Measurements from ENCODE around the gene ZC3HAV1.
A peak's percentile ranks its signal among the peaks of the same experiment; 100 is the strongest.
"Not testable (repeated sequence)": the region's sequence is repeated elsewhere in the genome, so short reads cannot be mapped to it uniquely, and the experiment has no call there.

Gene ZC3HAV1

GRCh38 chr7:139043823-139044812 lies 65.4 kb downstream of the ZC3HAV1 start:
- no peak overlapping the region for H3K4me3 ChIP-seq (ENCODE audit: low read length)
- TF ChIP-seq ZNF274 (IDR thresholded peaks at IDR 0.05; ENCODE audit: low read depth, low read length): no peak

DNA sequence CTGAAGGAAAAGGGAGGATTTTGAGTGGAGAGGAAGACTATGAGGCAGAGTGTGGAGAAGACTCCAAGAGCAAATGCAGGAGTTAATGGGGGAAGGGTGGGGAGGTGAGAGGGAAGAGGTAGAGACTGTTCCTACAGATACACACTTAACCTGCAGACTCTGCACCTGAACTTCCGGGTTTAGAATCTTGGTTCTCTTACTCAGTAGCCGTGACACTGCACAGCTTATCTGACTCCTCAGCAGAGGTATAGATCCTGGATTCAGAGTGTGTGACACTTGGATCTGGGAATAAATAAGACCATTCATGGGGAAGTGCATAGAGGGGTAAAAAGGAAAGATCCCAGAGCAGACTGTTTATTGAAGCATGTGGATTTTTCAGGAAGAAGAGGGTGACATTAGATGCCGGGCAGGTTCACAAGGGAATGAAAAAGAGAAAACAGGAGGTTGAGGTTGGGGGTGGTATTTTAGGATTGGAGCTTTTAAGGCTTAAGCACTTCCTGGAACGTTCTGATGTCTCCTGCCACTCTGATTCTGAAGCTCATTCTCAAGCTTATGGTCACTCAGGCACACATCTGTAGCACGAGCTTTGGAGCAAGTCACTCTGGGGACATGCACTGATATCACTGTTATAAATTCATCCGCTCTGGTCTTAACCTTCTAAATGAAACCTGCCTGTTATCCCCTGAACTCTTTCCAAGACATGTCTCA lies 68.0 kb downstream of the ZC3HAV1 start:
- TF ChIP-seq ZNF274 (IDR thresholded peaks at IDR 0.05; ENCODE audit: low read depth, low read length): no peak
- no peak overlapping the region for H3K4me3 ChIP-seq (ENCODE audit: low read length)

DNA sequence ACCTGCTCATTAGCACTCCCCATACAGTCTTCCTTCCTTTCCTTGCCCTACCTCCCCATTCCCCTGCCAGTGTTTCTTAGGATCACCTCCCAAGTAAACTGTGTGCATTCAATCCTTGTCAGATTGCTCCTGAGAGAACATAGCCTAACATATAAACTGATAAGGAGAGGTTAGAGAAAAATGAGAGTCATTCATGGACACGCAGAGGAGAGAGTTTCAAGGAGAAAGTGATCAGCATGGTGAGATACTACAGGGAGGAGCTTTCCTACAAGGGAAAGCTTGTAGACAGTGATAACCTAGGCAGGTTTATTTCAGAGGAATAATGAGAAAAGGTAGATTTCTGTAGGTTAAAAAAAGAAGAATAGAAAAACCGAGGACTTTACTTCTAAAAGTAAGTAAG lies 70.8 kb downstream of the ZC3HAV1 start:
- no peak overlapping the region for H3K4me3 ChIP-seq (ENCODE audit: low read length)
- TF ChIP-seq ZNF274 (IDR thresholded peaks at IDR 0.05; ENCODE audit: low read depth, low read length): no peak

DNA sequence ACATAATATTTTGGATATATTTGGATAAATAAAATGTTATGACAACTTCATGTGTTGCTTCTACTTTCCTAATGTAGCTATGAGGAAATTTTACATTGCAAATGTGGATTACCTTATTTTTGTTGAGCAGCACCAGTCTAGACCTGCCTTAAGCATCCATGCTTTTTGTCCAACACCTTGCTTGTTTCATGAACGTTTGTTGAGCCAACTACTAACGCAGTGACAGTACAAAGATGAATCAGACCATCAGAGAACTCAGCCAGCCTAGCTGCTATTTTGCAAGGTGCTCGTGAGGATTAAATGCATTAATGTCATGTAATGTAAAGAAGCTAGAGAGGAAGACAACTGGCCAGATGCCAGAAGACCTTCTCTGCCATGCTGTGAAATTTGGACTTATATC lies 72.6 kb downstream of the ZC3HAV1 start:
- no peak for TF ChIP-seq ZNF274 (IDR thresholded peaks at IDR 0.05; ENCODE audit: low read depth, low read length)
- no peak overlapping the region for H3K4me3 ChIP-seq (ENCODE audit: low read length)

GRCh38 chr7:139035586-139036353 lies 73.8 kb downstream of the ZC3HAV1 start, which contains the start of gene ZC3HAV1L:
ZC3HAV1L (minus strand) TSS chr7:139036042; CDS start chr7:139036017, 25 bp downstream.
- no peak for TF ChIP-seq ZNF274 (IDR thresholded peaks at IDR 0.05; ENCODE audit: low read depth, low read length)
- H3K4me3 ChIP-seq (ENCODE audit: low read length): peak within 1 kb of the TSS; percentile 75; the same call in 1 of the 2 replicates

DNA sequence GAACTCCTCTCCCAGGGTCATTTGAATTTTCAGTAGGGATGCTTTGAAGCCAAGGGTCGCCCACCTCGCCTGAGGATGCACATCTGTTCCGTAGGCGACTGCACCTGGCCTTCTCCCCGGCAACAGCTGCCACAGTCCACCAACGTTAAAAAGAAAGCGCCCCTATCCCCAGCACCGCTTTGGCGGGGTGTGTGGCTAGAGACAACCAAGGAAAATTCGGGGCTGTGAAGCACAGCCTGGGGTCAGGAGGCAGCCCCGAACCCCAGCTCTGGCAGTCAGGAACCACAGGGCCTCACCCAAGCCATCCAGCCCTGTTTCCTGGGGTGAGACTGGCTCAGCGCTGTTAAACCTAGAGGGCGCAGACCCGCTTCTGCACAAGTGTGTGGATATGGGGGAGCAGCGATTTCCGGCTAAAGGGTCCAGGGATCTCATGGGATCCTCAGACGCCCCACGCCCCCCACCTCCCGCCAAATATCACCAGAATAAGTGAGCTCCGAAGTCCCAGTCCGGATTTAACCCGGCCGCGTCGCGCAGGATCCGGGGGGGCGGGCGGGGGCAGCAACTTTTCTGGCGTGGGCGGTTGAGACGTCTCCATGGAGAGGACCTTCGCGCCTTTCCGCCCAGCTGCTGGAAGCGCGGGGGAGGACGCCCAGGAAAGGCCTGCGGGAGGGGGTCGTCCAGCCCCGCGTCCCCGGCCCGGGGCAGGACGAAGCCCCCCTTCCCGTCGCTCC lies 74.5 kb downstream of the ZC3HAV1 start:
- TF ChIP-seq ZNF274 (IDR thresholded peaks at IDR 0.05; ENCODE audit: low read depth, low read length): no peak
- H3K4me3 ChIP-seq (ENCODE audit: low read length): peak overlapping the region; percentile 75; the same call in 1 of the 2 replicates

GRCh38 chr7:139034336-139034735 lies 75.2 kb downstream of the ZC3HAV1 start:
- H3K4me3 ChIP-seq (ENCODE audit: low read length): peak overlapping the region; percentile 75; the same call in 1 of the 2 replicates
- no peak for TF ChIP-seq ZNF274 (IDR thresholded peaks at IDR 0.05; ENCODE audit: low read depth, low read length)

DNA sequence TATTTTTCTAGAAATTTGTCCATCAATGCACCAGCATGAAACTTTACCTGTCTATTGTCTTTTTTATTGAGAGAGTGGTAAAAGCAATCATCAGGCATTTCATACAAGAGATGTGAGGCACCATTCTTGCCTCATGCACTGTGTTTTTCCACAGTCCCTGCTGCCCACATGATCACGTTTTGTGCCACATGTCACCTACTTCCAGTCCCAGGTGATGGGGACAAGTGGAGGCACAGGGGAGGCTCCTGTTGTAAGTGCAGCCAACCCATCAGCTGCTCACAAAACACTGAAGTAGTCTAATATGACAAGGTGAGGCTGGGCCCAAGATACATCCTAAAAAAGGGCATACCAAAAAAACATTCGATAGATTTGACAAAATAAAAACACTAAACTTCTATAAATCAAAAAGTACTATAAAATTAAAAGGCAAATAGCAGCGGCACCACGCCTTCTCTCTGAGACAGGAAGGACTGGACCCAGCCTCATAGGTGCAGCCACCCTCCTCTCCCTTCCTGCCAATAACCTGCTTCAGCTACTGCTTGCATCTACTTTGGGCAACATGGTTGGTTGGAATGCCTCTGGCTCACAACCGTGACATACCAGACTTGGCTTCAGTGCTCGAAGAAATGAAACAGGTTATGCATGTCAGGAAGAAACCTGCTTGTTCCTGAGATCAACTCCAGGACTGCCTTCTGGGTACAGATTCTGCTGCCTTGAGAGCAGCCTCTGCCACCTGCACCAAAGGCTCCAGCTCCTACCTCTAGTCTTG lies 76.0 kb downstream of the ZC3HAV1 start:
- no peak overlapping the region for H3K4me3 ChIP-seq (ENCODE audit: low read length)
- no peak for TF ChIP-seq ZNF274 (IDR thresholded peaks at IDR 0.05; ENCODE audit: low read depth, low read length)

GRCh38 chr7:139032473-139032872 lies 77.0 kb downstream of the ZC3HAV1 start:
- H3K4me3 ChIP-seq (ENCODE audit: low read length): no peak overlapping the region
- TF ChIP-seq ZNF274 (IDR thresholded peaks at IDR 0.05; ENCODE audit: low read depth, low read length): no peak

GRCh38 chr7:139029353-139029752 lies 80.2 kb downstream of the ZC3HAV1 start:
- TF ChIP-seq ZNF274 (IDR thresholded peaks at IDR 0.05; ENCODE audit: low read depth, low read length): no peak
- no peak overlapping the region for H3K4me3 ChIP-seq (ENCODE audit: low read length)

- H3K4me3 ChIP-seq (ENCODE audit: low read length): no peak overlapping the region
- no peak for TF ChIP-seq ZNF274 (IDR thresholded peaks at IDR 0.05; ENCODE audit: low read depth, low read length)
Observed at GRCh38 chr7:139026551-139026950, 83.0 kb downstream of the ZC3HAV1 start.

DNA sequence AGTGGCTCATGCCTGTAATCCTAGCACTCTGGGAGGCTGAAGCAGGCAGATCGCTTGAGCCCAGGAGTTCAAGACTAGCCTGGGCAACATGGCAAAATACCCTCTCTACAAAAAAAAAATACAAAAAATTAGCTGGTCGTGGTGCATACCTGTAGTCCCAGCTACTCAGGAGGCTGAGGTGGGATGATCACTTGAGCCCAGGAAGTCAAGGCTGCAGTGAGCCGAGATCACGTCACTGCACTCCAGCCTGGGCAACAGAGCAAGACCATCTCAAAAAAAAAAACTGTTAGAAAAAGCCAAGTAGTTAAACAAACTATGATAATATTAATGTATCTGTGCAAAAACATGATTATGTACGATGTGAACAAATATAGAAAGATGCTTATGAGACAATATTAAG lies 83.7 kb downstream of the ZC3HAV1 start:
- H3K4me3 ChIP-seq (ENCODE audit: low read length): not testable (repeated sequence)

GRCh38 chr7:139023076-139023475 lies 86.4 kb downstream of the ZC3HAV1 start:
- H3K4me3 ChIP-seq (ENCODE audit: low read length): no peak overlapping the region
- TF ChIP-seq ZNF274 (IDR thresholded peaks at IDR 0.05; ENCODE audit: low read depth, low read length): no peak

All from GM08714 (cell line).